HG02970 (cell line): Measurements from ENCODE around the gene CPNE5.
"Not testable (repeated sequence)": the region's sequence is repeated elsewhere in the genome, so short reads cannot be mapped to it uniquely, and the experiment has no call there.

Source experiments
- ATAC-seq: cut with Tn5 transposase; IDR thresholded peaks from one replicate; pipeline ENCODE4 v1.9.1; 2021; ENCODE audit warnings: mild to moderate bottlenecking, moderate library complexity, moderate number of reproducible peaks; ENCODE audit not compliant: unreplicated experiment, low FRiP score

CPNE5 gene

GRCh38 chr6:36731622-36732310 is 107.5 kb downstream of the CPNE5 start:
- ATAC-seq = no peak

DNA sequence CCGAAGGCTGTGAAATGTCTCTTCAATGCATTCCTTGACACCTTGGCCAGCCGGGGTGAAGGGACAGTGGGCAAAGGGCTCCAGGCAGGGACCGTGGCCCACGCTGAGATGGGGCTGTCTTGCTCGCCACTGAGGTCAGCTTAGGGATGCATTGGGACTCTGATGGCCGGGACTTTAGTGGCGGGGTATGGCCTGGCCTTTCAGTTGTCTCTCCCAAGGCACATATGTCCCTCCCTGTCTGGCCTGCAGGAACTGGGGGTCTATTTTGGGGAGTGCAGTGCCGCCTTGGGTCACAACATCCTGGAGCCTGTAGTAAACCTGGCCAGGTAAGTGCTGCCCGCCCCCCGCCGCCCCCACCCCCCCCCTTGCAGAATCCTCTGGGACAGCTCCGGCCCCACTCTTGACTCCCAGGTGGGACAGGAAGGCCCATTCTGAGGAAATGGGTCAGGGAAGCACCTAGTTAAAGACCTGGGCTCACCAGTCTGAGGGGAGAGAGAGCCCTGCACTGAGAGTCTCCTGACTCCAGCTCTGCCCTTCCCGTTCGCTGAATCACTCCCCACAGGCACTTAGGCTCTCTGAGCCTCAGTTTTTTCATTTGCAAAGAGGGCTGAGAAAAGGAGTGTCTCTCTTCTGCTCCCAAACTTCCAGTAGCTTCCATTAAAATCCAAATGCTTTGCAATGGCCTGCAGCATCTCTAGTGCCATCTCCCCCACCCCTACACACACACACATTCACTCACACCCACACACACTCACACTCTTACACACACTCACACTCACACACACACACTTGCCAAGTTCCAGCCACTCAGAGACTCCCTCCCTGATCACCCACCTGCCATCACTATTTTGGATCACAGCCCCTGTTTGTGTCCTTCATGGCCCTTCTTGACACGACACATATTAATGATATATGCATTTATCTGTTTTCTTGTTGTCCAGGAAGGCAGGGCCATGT is 108.5 kb downstream of the CPNE5 start:
- no peak for ATAC-seq

- ATAC-seq = no peak
Measured at GRCh38 chr6:36729161-36729524, 110.1 kb downstream of the CPNE5 start.

DNA sequence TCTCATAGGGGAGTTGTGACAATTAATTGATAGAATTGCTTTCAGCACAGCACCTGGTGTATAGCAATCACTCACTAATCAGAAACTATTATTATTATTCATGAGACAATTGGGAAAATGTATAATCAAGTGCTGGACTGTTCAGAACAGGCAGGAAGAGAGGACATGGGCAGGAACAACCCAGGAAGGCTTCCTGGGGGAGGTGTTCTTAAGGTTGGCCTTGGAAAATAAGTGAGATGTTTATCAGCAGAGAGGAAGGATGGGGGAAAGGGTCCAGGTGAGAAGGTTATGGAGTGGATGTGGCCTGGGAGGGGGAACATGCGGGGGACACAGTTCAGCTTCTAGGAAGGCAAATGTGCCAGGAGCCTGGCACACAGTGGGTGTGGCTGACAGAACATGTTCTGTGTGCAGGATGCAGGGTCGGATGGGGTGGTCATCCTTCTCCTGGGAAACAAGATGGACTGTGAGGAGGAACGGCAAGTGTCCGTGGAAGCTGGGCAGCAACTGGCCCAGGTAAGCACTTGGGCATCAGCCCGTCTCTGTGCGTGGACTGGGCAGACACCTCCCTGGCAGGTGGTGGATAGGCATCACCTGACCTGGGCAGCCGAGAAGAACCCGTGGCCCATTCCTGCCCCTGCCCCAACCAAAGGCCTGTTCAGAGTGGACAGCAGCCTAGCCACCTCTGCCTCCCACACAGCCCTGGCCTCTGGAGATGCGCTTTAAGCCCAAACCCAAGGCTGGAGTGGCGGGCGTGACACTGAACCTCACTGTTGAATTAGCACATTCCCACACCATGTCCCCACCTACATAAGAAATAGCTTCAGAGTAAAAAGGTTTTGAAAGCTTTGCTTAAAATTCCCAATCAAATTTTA is 110.7 kb downstream of the CPNE5 start:
- ATAC-seq = no peak

- ATAC-seq = no peak
Measured at GRCh38 chr6:36727505-36728021, 111.7 kb downstream of the CPNE5 start.

DNA sequence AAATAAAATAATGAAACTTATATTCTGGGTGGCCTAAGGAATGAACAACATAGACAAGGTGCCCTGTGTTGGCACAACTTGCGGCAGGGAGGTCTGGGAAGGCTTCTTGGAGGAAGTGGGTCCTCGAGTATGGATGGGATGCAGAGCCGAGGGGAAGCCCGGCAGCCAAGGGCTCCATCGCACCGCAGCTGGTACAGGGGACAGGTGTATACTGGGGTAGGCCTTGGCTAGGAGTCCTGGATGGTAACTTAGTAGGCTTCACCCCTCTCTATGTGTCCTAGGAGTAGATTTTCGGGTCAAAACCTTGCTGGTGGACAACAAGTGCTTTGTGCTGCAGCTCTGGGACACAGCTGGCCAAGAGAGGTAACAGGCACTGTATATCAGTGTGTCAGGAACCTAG is 113.7 kb downstream of the CPNE5 start:
- ATAC-seq = no peak

DNA sequence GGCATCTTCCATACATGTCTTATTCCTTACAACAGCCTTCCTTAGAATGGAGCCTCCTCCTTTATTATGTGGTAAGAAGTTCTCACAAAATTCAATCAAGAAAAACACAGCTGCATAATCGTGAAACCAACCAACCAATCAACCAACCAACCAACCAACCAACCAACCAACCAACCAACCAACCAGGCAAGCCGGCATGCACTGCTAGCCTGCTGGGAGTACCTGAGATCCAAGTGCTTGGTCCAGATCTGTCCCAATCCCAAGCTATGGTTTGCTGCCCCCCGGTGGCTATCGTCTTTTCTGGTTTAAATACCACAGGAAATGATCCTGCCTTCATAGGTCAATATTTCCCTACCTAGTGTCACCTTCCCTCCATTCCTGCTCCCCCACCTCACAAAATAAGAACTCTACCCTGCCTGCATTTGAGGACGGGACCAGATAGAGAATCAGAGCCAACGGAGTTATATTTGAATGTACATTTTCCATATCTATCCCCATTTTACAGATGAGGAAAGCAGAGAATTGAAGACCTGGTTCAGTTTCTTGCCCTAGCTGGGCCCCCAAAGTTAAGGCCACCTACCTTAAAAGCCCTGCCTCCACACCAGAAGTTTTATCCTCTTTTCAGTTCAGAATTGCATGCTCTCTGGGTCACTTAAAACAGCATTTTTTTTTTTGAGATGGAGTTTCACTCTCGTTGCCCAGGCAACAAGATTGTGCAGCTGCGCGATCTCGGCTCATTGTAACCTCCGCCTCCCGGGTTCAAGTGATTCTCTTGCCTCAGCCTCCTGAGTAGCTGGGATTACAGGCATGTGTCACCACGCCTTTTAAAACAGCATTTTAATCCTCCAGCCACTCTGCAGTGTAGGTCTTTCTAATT is 114.5 kb downstream of the CPNE5 start:
- ATAC-seq = no peak

DNA sequence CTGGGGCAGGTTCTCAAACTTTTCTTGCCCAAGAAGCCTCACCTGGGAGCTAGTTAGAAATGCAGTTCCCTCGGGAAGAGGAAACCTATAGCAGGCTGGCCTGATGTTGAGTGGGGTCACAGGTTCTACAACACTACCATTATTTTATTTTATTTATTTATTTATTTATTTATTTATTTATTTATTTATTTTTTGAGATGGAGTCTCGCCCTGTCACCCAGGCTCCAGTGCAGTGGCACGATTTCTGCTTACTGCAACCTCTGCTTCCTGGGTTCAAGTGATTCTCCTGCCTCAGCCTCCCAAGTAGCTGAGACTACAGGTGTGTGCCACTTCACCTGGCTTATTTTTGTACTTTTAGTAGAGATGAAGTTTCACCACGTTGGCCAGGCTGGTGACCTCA is 115.3 kb downstream of the CPNE5 start:
- not testable (repeated sequence) for ATAC-seq

DNA sequence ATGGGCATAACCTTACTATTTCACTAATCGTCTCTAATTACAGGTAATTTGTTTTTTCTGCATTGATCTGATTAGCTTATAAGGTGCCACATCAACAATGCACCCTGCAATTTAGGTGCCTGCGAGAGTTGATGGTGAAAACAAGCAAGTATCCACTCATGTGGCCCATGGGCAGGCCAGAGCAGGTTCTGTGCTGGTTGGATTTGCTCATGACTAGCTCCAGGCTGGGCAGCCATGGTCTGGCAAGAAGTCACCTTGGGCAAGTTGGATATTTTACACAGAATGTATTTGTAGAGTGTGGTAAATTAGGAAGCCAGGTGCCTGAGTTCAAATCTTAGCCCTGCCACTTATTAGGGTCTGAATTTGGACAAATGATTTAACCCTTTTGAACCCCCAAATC is 116.4 kb downstream of the CPNE5 start:
- no peak for ATAC-seq

- no peak for ATAC-seq
Measured at GRCh38 chr6:36722365-36722764, 116.9 kb downstream of the CPNE5 start.

GRCh38 chr6:36721369-36722140 is 117.7 kb downstream of the CPNE5 start:
- ATAC-seq = no peak

DNA sequence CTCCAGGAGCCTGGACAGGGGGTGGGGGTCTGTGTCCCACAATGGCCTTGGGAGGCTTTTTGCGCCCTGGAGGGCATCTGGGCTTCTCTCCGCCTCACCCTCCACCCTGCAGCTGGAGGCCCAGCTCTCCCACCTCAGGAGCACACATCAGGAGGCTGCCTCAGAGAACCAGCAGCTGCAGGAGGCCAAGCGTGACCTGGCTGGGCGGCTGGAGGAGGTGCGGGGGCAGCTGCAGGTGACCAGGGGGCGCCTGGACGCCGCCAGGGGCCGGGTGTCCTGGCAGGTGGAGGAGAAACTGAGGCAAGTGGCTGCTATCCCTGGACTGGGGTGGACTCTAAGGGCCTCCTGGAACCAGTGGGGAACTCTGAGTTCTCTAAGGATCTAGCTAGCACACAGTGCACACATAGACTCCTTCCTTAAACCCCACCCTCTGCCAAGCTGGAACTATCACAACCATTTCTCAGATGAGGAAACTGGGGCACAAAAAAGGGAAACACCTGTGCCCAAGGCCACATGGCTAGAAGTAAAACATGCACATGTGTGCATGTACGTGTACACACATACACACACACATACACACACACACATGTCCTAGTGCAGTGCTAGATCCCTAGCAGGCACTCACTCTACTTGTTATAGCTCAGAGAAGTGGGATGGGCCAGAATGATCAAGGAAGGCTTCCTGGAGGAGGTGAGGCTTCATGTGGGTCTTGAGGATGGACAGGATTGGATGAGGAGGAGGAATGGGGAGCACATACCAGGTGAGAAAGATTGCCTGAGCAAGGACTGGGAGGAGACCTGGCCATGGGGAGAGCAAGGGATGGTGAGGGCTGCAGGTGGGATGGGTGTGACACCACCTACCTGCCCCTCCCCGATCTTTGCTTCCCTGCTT is 118.7 kb downstream of the CPNE5 start:
- no peak for ATAC-seq

DNA sequence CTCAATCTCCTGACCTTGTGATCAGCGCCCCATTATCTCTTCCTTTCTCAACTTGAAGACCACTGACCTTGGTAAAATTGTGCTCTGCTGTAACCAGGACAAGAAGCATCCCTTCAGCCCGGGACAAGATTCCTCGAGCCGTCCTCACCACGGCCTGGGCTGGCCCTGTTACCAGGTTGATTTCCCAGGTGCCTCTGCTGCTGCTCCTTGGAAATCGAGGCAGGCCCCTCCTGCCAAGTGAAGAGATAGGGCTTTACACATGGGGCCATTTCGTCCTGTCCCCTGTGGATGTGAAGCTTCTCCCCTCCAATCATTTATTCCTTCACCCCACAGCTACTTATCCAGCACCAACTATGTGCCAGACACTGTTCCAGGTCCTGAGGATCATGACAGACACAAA is 120.1 kb downstream of the CPNE5 start:
- no peak for ATAC-seq

GRCh38 chr6:36718560-36718959 is 120.7 kb downstream of the CPNE5 start:
- no peak for ATAC-seq

DNA sequence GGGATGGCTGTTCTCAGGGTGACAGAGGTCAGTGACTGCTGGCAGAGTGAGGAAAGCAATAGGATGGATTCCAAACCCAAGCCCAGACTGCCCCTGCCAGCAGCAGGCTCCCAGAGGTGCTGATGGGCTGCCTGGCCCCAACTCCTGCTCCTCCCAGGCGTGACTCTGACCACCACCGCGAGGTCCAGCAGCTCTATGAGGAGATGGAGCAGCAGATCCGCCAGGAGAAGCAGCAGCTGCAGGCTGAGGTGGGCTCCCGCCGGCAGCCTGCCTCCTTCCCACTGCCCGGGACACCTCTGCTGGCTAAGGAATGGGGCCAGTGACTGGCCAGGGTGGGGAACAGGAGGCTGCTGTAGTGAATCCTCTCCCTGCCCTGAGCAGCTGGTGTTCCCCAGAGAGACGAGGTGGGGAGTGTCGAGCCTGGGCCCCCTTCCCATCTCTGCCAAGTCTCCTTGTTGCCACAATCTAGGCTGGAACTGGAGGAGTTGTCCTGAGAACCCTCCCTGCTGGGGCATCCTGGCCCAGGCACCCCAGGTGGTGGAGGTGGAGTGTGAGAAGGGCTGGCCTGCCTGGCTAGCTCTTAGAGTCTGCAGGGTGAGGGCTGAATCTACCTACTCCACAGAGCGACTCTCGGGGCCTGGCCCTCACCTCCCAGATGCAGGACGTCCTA is 121.2 kb downstream of the CPNE5 start:
- no peak for ATAC-seq

- ATAC-seq = no peak
Measured at GRCh38 chr6:36717231-36717825, 121.9 kb downstream of the CPNE5 start.

- ATAC-seq = no peak
Measured at GRCh38 chr6:36716476-36717093, 122.7 kb downstream of the CPNE5 start.
